GM21367 (cell line): Measurements from ENCODE around the gene ATG14.

Experiments
- ATAC-seq: cut with Tn5 transposase; IDR thresholded peaks from one replicate; pipeline ENCODE4 v1.9.1; 2021; ENCODE audit not compliant: unreplicated experiment

Gene ATG14

DNA sequence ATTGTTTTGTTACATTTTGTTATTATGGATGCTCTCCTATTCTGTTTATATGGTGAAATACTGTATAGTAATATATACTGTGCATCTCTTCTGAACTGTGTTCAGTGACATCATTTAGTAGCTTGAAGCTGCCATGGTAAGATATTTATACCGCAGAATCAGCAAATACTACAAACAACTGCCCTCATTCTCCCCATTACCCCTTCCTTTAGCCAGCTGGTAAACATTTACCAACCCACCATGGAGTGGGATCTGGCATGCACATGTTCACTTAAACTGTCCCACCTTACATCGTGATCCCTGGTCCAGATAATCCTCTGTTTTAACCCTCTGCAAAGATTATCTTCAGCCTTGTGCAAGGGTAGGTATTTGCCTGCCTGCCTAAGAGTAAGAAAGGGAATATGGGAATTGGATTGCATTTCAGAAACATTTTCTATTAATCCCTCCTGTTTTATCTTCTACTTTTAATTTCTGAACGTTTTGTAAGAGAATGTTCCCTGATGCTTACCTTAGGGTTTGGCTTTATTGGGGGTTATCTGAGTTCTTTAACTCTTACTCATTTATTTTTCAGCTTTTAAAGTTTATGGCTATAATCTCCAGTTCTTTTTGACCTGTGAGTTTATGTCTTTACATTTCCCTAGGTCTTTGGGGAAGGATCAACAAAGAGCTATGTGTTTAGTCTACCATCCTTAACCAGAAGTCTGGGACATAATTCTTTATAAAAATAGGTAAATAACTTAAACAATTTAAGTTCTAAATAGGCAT lies 93.9 kb downstream of the ATG14 start:
- no peak for ATAC-seq

DNA sequence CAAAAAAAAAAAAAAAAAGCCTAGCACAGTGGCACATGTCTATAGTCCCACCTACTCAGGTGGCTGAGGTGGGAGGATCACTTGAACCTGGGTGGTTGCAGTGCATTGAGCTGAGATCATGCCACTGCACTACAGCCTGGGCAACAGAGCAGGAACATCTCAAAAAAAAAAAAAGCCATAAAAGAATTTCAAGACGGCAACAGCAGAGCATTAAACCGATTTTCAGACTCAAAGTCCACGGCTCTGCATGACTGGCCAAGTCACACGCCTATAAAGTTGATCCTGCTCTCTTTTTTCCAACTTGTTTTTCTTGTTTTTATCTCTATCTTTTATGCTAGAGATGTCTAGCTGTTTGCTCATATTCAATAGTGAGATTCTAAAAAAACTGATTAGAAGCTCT lies 95.1 kb downstream of the ATG14 start:
- ATAC-seq = no peak
